H9 (cell line): ENCODE measurements around the gene UNC5B. TPM values are rescaled to one million over a fixed set of nuclear protein-coding genes. Genes with fewer than 3 reads are reported as not detected.

ENCODE experiments used
- DNase-seq: peaks from one replicate; pipeline ENCODE4 v3.0.0-alpha.2; 2017
- H2AFZ ChIP-seq: one replicate; pipeline ENCODE4 v1.6.1; 2013; ENCODE audit warnings: mild to moderate bottlenecking, low read length, control low read depth, moderate library complexity
- H2AK5ac ChIP-seq: 2 replicates; pipeline ENCODE4 v1.6.1; 2013; ENCODE audit warnings: low read length, control low read depth, mixed read lengths; ENCODE audit not compliant: insufficient read length
- H2BK120ac ChIP-seq: one replicate; pipeline ENCODE4 v1.6.1; 2013; ENCODE audit warnings: low read depth, mild to moderate bottlenecking, low read length, control low read depth, inconsistent platforms; ENCODE audit not compliant: poor library complexity, severe bottlenecking
- H2BK12ac ChIP-seq: 2 replicates; pipeline ENCODE4 v1.6.1; 2013; ENCODE audit warnings: low read length, control low read depth, mixed read lengths, low read depth; ENCODE audit not compliant: insufficient read length
- H2BK15ac ChIP-seq: 2 replicates; pipeline ENCODE4 v1.6.1; 2013; ENCODE audit warnings: low read depth, low read length, control low read depth
- H2BK20ac ChIP-seq: one replicate; pipeline ENCODE4 v1.6.1; 2013; ENCODE audit warnings: low read depth, mild to moderate bottlenecking, low read length, control low read depth, inconsistent platforms; ENCODE audit not compliant: poor library complexity, severe bottlenecking
- H2BK5ac ChIP-seq: 2 replicates; pipeline ENCODE4 v1.6.1; 2013; ENCODE audit warnings: low read length, control low read depth, mixed read lengths; ENCODE audit not compliant: insufficient read length
- H3K14ac ChIP-seq: 2 replicates; pipeline ENCODE4 v1.6.1; 2013; ENCODE audit warnings: low read length, control low read depth; ENCODE audit not compliant: insufficient read depth
- H3K18ac ChIP-seq: 2 replicates; pipeline ENCODE4 v1.6.1; 2013; ENCODE audit warnings: low read depth, mild to moderate bottlenecking, mixed read lengths, low read length, control low read depth; ENCODE audit not compliant: insufficient read length
- H3K23ac ChIP-seq: 2 replicates; pipeline ENCODE4 v1.6.1; 2013; ENCODE audit warnings: low read length, control low read depth, mixed read lengths, low read depth; ENCODE audit not compliant: insufficient read length
- H3K23me2 ChIP-seq: 2 replicates; pipeline ENCODE4 v1.6.1; 2013; ENCODE audit warnings: low read depth, mild to moderate bottlenecking, mixed read lengths, low read length, control low read depth; ENCODE audit not compliant: insufficient read length, poor library complexity, severe bottlenecking
- H3K27ac ChIP-seq: 2 replicates; pipeline ENCODE4 v1.5.1; 2013; ENCODE audit warnings: low read length, control low read depth, mixed read lengths, low read depth; ENCODE audit not compliant: insufficient read length
- H3K27me3 ChIP-seq: 2 replicates; pipeline ENCODE4 v1.6.1; 2013; ENCODE audit warnings: low read length, control low read depth, inconsistent platforms; ENCODE audit not compliant: insufficient read depth
- H3K4ac ChIP-seq: 2 replicates; pipeline ENCODE4 v1.6.1; 2013; ENCODE audit warnings: low read depth, mild to moderate bottlenecking, control low read depth, inconsistent platforms, low read length, moderate library complexity
- H3K4me1 ChIP-seq: 2 replicates; pipeline ENCODE4 v1.6.1; 2013; ENCODE audit warnings: low read length, control low read depth, inconsistent platforms; ENCODE audit not compliant: insufficient read depth
- H3K4me2 ChIP-seq: 2 replicates; pipeline ENCODE4 v1.6.1; 2013; ENCODE audit warnings: low read length, control low read depth, mixed read lengths; ENCODE audit not compliant: insufficient read length, insufficient read depth
- H3K56ac ChIP-seq: 2 replicates; pipeline ENCODE4 v1.6.1; 2013; ENCODE audit warnings: low read depth, mild to moderate bottlenecking, mixed read lengths, low read length, control low read depth; ENCODE audit not compliant: insufficient read length
- H3K79me1 ChIP-seq: 2 replicates; pipeline ENCODE4 v1.6.1; 2013; ENCODE audit warnings: low read depth, mild to moderate bottlenecking, moderate library complexity, low read length, control low read depth, inconsistent platforms; ENCODE audit not compliant: insufficient read depth, poor library complexity, severe bottlenecking
- H3K79me2 ChIP-seq: 2 replicates; pipeline ENCODE4 v1.6.1; 2013; ENCODE audit warnings: low read length, control low read depth, inconsistent platforms; ENCODE audit not compliant: insufficient read depth
- H3K9ac ChIP-seq: 2 replicates; pipeline ENCODE4 v1.6.1; 2013; ENCODE audit warnings: low read length, control low read depth, mixed read lengths; ENCODE audit not compliant: insufficient read length; ENCODE audit errors: extremely low read depth
- H3K9me3 ChIP-seq: one replicate; pipeline ENCODE4 v1.6.1; 2013; ENCODE audit warnings: low read depth, low read length, inconsistent platforms; ENCODE audit not compliant: control insufficient read depth
- H3T11ph ChIP-seq: one replicate; pipeline ENCODE4 v1.6.1; 2013; ENCODE audit warnings: mild to moderate bottlenecking, low read length, control low read depth, inconsistent platforms
- H4K20me1 ChIP-seq: one replicate; pipeline ENCODE4 v1.6.1; 2013; ENCODE audit not compliant: control insufficient read depth, insufficient read length, insufficient read depth
- H4K5ac ChIP-seq: 2 replicates; pipeline ENCODE4 v1.6.1; 2013; ENCODE audit warnings: low read depth, mild to moderate bottlenecking, mixed read lengths, low read length, control low read depth; ENCODE audit not compliant: insufficient read length
- H4K8ac ChIP-seq: replicated peaks from 2 replicates; pipeline ENCODE4 v1.6.1; 2013; ENCODE audit warnings: low read length, control low read depth, mixed read lengths, low read depth; ENCODE audit not compliant: insufficient read length
- H4K91ac ChIP-seq: 2 replicates; pipeline ENCODE4 v1.6.1; 2013; ENCODE audit warnings: low read depth, mild to moderate bottlenecking, moderate library complexity, mixed read lengths, low read length, control low read depth; ENCODE audit not compliant: insufficient read length
- H3K27ac Mint-ChIP-seq, 3 experiments: 2 replicates in 2 of 3; 3 replicates in 1 of 3; pipeline ENCODE4 v1.8.0; 2020 to 2021; ENCODE audit warnings: mixed read lengths in 3 of 3, mild to moderate bottlenecking in 1 of 3, moderate library complexity in 1 of 3
- H3K27me3 Mint-ChIP-seq: 2 replicates; pipeline ENCODE4 v1.8.0; 2021; ENCODE audit warnings: low read depth, mild to moderate bottlenecking, moderate library complexity, mixed read lengths
- H3K36me3 Mint-ChIP-seq, 3 experiments: 2 replicates in 2 of 3; 3 replicates in 1 of 3; pipeline ENCODE4 v1.8.0; 2020 to 2021; ENCODE audit warnings: low read depth in 3 of 3, mixed read lengths in 3 of 3; ENCODE audit not compliant: insufficient read depth in 1 of 3
- H3K4me1 Mint-ChIP-seq, 2 experiments: 2 replicates each; pipeline ENCODE4 v1.8.0; 2020; ENCODE audit warnings: mixed read lengths in 2 of 2
- H3K4me3 Mint-ChIP-seq, 2 experiments: 2 replicates in 1 of 2; 3 replicates in 1 of 2; pipeline ENCODE4 v1.8.0; 2020 to 2021; ENCODE audit warnings: mild to moderate bottlenecking in 2 of 2, mixed read lengths in 2 of 2, moderate library complexity in 1 of 2
- H3K9me3 Mint-ChIP-seq, 2 experiments: 2 replicates in 1 of 2; 3 replicates in 1 of 2; pipeline ENCODE4 v1.8.0; 2020; ENCODE audit warnings: mild to moderate bottlenecking in 2 of 2, mixed read lengths in 2 of 2, moderate library complexity in 1 of 2
- CTCF ChIP-seq: fragments of 200-600 bp; sonication (generic); conservative IDR thresholded peaks from 3 replicates; pipeline ENCODE4 v1.8.0; 2021; ENCODE audit warnings: antibody characterized with exemption, mild to moderate bottlenecking
- WGBS: extraction: QIAGEN DNeasy Blood & Tissue Kit; methylation state at CpG from one replicate; pipeline ENCODE4 v1.1.7; 2013; ENCODE audit warnings: missing lambda C conversion rate, low lambda C conversion rate, mixed read lengths; ENCODE audit not compliant: insufficient read length; ENCODE audit errors: extremely low coverage; 5-methylcytosine and 5-hydroxymethylcytosine counted together
- total RNA-seq: library from RNA; stranded (reverse); gene quantifications from 2 replicates; pipeline ENCODE4 v1.2.1, GENCODE V29; 2021

The UNC5B gene
- total RNA-seq, 1 experiment from 2014 or later, result 28.4 TPM

- Histone ChIP-seq H3T11ph (no peak overlapping the region), H3K27me3 (no peaks in the 10 kb centered on the region), H3K79me1 (no peaks in the 10 kb centered on the region), H2BK20ac (no peak overlapping the region), H3K23ac (no peak overlapping the region), H2BK120ac (no peak overlapping the region), H2BK5ac (no peak overlapping the region), H3K23me2 (no peaks in the 10 kb centered on the region), H3K14ac (no peak overlapping the region), H2AK5ac (no peak overlapping the region), H3K56ac (no peak overlapping the region), H3K18ac (no peak overlapping the region), H4K8ac (no peak overlapping the region), H4K20me1 (no peaks in the 10 kb centered on the region), H3K4me1 (peaks cover 12% of the 10 kb centered on the region; the same call in 1 of the 2 replicates), H3K4me2 (no peak overlapping the region), H3K79me2 (no peaks in the 10 kb centered on the region), H2BK15ac (no peak overlapping the region), H3K4ac (no peak overlapping the region), H4K91ac (no peak overlapping the region), H3K27ac (no peak overlapping the region), H2BK12ac (no peak overlapping the region), H4K5ac (no peak overlapping the region), H3K9ac (no peak overlapping the region), H2AFZ (no peak overlapping the region), H3K9me3 (no peaks in the 10 kb centered on the region)
- WGBS, result no CpG with 5 or more reads among the region's 1 CpG
- no peak for TF ChIP-seq CTCF
- H3K27ac Mint-ChIP-seq, result no peak overlapping the region
- DNase-seq, result no peak
- H3K9me3 Mint-ChIP-seq, result no peaks in the 10 kb centered on the region; a peak in 1 of 5 replicates
- H3K4me1 Mint-ChIP-seq, result peaks cover 54 to 56% of the 10 kb centered on the region in 2 experiments
- no peaks in the 10 kb centered on the region for H3K27me3 Mint-ChIP-seq
- no peak overlapping the region for H3K4me3 Mint-ChIP-seq
- peaks cover 0 to 2% (median 0%) of the 10 kb centered on the region in 3 experiments; a peak in 1 of 7 replicates for H3K36me3 Mint-ChIP-seq
Measured at GRCh38 chr10:71250842-71251241, 38.5 kb downstream of the UNC5B start.
